Measurements from ENCODE around the gene PROK1.

The PROK1 gene

DNA sequence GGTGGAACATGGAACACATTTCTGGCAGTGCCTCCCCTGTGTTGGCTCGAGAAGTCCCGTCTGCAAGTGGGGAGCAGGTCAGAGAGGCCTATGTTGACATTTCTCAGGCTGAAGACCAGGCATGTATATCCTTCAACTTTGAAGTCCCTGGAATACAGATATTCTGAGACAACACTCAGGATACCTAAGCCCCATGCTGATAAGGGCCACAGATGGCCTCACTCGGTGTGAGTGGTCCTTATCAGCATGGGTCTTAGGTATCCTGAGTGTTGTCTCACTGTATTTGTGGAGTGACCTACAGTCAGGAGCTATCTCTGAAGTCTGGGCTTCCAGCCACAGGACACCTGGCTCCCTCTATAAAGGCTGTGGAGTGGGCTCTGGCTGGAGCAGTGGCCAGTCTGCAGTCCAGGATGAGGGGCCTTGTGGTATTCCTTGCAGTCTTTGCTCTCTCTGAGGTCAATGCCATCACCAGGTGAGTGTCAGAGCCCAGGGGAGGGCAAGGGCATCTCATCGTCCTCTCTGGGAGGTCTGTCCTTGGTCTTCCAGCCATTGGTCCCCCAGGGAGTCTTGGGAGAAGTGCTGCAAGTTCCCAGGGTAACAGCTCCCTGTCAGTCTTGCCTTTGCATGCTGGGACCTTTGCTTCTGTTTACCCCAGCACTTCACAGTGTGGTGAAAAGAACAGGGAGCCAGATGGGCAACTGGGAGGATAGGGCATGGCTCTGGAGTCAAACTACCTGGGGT is 29.6 kb downstream of the PROK1 start:
- Histone ChIP-seq H3K4me3 (no peak overlapping the region), H3K36me3 (replicated peaks) (no peaks in the 10 kb centered on the region), H3K9me3 (no peaks in the 10 kb centered on the region), H3K4me1 (no peaks in the 10 kb centered on the region), H3K27me3 (ENCODE audit: low read depth) (peaks cover 18% of the 10 kb centered on the region)
- DNase-seq (ENCODE audit: low spot score in 2 of 2), result no peak
- in situ Hi-C loops (cut with MboI; ENCODE audit: low sequenced_read_pairs), result no loop called here

DNA sequence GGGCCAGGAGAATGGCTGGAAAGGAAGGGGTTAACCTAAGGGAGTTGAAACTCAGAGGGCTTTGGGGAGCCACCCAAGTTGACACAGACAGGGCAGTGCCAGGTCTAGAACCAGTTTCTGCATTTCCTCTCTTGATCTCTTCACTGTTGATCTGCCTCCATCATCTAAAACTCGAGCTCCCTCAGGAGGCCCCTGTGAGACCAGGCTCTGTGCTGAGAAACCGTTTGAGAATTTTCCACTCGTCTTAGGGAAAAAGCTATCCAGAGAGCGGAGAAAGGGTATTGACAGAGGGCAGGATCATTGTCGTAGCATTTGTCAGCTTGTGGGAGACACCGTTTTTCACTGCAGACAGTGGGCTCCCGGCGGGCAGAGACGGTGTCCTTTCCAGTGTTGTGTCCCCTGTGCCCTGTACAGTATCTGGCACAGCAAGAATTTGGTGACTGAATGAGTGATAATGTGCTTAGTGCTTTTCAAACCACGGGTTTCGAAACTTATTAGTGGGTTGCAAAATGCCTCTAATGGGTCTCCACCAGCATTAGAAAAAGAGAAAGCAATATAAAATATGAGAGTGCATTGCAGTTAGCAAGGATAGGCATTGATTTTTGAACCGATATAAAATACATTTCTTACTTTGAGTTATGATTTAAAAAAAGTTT is 31.1 kb downstream of the PROK1 start:
- in situ Hi-C loops (cut with MboI; ENCODE audit: low sequenced_read_pairs), result no loop called here
- Histone ChIP-seq H3K9me3 (no peaks in the 10 kb centered on the region), H3K36me3 (replicated peaks) (no peaks in the 10 kb centered on the region), H3K4me3 (no peak overlapping the region), H3K4me1 (no peaks in the 10 kb centered on the region), H3K27me3 (ENCODE audit: low read depth) (peaks cover 18% of the 10 kb centered on the region)
- DNase-seq (ENCODE audit: low spot score in 2 of 2), result no peak

DNA sequence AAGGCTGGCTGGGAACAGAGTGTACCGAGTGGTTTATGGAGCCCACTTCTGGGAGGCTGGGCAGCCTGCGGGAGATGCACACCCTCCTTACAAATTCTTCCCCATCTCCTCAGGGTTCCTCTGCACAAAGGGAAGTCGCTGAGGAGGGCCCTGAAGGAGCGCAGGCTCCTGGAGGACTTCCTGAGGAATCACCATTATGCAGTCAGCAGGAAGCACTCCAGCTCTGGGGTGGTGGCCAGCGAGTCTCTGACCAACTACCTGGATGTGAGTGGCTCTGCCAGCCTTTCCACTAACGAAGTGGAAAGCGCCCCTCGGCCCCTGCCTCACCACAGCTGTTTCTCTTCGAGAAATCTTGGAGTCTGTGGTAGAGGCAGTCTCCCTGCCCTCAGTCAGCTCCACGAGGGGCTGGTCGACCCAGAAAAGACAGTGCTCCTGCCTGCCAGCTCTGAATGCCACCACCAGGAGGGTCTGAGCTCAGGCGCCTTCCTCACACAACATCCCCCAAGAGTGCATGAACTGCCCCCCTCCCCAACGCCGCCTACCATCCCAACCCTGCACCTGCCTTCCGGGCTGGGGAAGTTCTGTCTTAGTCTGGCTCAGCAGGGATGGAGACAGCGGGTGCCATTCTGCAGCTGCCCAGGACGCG is 31.8 kb downstream of the PROK1 start:
- no peak for DNase-seq (ENCODE audit: low spot score in 2 of 2)
- H3K4me3 ChIP-seq, result no peak overlapping the region
- in situ Hi-C loops (cut with MboI; ENCODE audit: low sequenced_read_pairs), result no loop called here
- H3K27me3 ChIP-seq (ENCODE audit: low read depth), result peaks cover 18% of the 10 kb centered on the region
- no peaks in the 10 kb centered on the region for H3K36me3 ChIP-seq (replicated peaks)
- no peaks in the 10 kb centered on the region for H3K4me1 ChIP-seq
- no peaks in the 10 kb centered on the region for H3K9me3 ChIP-seq

GRCh38 chr1:110483308-110483685 is 32.3 kb downstream of the PROK1 start:
- Histone ChIP-seq H3K27me3 (ENCODE audit: low read depth) (peaks cover 18% of the 10 kb centered on the region), H3K4me3 (no peak overlapping the region), H3K9me3 (no peaks in the 10 kb centered on the region), H3K4me1 (no peaks in the 10 kb centered on the region), H3K36me3 (replicated peaks) (no peaks in the 10 kb centered on the region)
- in situ Hi-C loops (cut with MboI; ENCODE audit: low sequenced_read_pairs), result no loop called here
- DNase-seq (ENCODE audit: low spot score in 2 of 2), result no peak

GRCh38 chr1:110484801-110485200 is 33.9 kb downstream of the PROK1 start:
- in situ Hi-C loops (cut with MboI; ENCODE audit: low sequenced_read_pairs), result no loop called here
- Histone ChIP-seq H3K27me3 (ENCODE audit: low read depth) (peaks cover 18% of the 10 kb centered on the region), H3K36me3 (replicated peaks) (no peaks in the 10 kb centered on the region), H3K4me1 (no peaks in the 10 kb centered on the region), H3K9me3 (no peaks in the 10 kb centered on the region), H3K4me3 (no peak overlapping the region)
- no peak for DNase-seq (ENCODE audit: low spot score in 2 of 2)

GRCh38 chr1:110485725-110486124 is 34.8 kb downstream of the PROK1 start:
- Histone ChIP-seq H3K27me3 (ENCODE audit: low read depth) (peaks cover 18% of the 10 kb centered on the region), H3K36me3 (replicated peaks) (no peaks in the 10 kb centered on the region), H3K4me3 (no peak overlapping the region), H3K9me3 (no peaks in the 10 kb centered on the region), H3K4me1 (no peaks in the 10 kb centered on the region)
- in situ Hi-C loops (cut with MboI; ENCODE audit: low sequenced_read_pairs), result no loop called here
- no peak for DNase-seq (ENCODE audit: low spot score in 2 of 2)

DNA sequence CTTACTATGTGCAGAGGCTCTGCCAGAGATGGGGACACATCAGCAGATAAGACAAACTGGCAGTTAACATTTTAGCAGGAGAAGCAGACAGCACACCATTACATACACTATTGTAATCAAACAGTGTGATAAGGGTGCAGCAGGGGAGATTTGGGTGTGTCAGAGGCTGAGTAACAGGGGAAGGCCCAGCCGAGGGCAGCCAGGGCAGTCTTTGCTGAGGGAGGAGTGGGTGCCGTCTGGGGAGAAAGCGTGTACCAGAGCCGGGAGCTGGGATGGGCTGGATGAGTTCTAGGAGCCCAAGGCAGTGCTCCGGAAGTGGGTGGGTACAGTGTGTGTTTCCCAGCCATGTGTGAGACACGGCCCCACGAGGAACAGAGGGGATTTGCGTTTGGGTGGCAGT is 36.8 kb downstream of the PROK1 start:
- Histone ChIP-seq H3K27me3 (ENCODE audit: low read depth) (peaks cover 13% of the 10 kb centered on the region), H3K36me3 (replicated peaks) (no peaks in the 10 kb centered on the region), H3K9me3 (no peaks in the 10 kb centered on the region), H3K4me1 (no peaks in the 10 kb centered on the region), H3K4me3 (no peak overlapping the region)
- in situ Hi-C loops (cut with MboI; ENCODE audit: low sequenced_read_pairs), result no loop called here
- DNase-seq (ENCODE audit: low spot score in 2 of 2), result no peak

DNA sequence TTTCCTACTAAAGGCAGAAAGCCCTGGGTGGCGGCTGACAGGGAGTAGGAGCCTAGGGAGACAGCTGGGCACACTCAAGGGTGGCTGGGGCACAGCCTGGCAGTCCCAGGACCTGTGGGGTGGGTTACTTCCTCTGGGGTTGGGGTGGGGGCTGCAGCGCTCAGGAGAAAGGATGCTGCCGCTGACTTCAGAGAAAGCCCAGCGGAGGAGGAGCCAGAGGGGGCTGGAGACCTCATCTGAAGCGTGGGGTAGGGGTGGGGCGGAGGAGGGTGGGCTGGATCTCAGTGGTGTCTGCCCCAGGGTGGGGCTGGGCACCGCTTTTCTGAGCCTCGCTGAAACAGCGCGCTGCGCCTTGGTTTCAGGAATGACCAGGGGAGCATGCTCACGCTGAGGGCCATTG is 37.2 kb downstream of the PROK1 start:
- H3K9me3 ChIP-seq, result no peaks in the 10 kb centered on the region
- no peaks in the 10 kb centered on the region for H3K36me3 ChIP-seq (replicated peaks)
- in situ Hi-C loops (cut with MboI; ENCODE audit: low sequenced_read_pairs), result no loop called here
- no peak overlapping the region for H3K4me3 ChIP-seq
- H3K4me1 ChIP-seq, result no peaks in the 10 kb centered on the region
- no peak for DNase-seq (ENCODE audit: low spot score in 2 of 2)
- H3K27me3 ChIP-seq (ENCODE audit: low read depth), result peaks cover 9% of the 10 kb centered on the region

GRCh38 chr1:110488867-110489266 is 37.9 kb downstream of the PROK1 start:
- peaks cover 5% of the 10 kb centered on the region for H3K27me3 ChIP-seq (ENCODE audit: low read depth)
- no peaks in the 10 kb centered on the region for H3K36me3 ChIP-seq (replicated peaks)
- no peaks in the 10 kb centered on the region for H3K9me3 ChIP-seq
- no peaks in the 10 kb centered on the region for H3K4me1 ChIP-seq
- in situ Hi-C loops (cut with MboI; ENCODE audit: low sequenced_read_pairs), result no loop called here
- no peak for DNase-seq (ENCODE audit: low spot score in 2 of 2)
- no peak overlapping the region for H3K4me3 ChIP-seq

- no peak overlapping the region for H3K4me3 ChIP-seq
- H3K9me3 ChIP-seq, result no peaks in the 10 kb centered on the region
- peaks cover 3% of the 10 kb centered on the region; the same call in 1 of the 2 replicates for H3K27me3 ChIP-seq (ENCODE audit: low read depth)
- no peaks in the 10 kb centered on the region for H3K36me3 ChIP-seq (replicated peaks)
- peaks cover 2% of the 10 kb centered on the region for H3K4me1 ChIP-seq
- no peak for DNase-seq (ENCODE audit: low spot score in 2 of 2)
- in situ Hi-C loops (cut with MboI; ENCODE audit: low sequenced_read_pairs), result no loop called here
Measured at GRCh38 chr1:110489406-110489805, 38.5 kb downstream of the PROK1 start.

DNA sequence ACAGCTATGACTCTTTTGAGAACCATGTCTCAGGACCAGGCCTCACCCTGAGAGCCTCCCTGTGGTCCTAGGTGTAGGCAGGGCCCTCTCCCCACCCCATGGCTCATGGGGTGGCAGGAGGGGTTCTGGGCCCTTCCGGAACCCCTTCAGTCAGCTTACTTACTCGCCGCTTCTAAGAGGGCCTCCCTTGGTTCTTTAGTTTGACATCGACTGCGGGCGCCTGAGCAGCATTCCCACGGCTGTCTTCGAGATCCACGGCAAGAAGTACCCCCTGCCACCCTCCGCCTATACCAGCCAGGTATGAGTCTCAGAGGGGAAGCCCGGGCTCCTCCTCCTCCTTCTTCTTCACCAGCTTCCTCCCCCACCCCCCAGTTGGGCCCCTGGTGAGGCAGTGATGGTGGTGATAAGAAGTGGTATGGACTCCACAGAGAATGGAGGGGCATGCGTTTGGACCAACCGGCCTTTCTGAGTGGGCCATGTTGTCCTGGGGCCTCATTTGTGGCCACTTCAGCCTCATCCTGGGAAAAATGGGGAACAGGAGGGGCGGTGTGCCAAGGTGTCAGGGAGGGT is 39.1 kb downstream of the PROK1 start:
- Histone ChIP-seq H3K9me3 (no peaks in the 10 kb centered on the region), H3K4me1 (peaks cover 7% of the 10 kb centered on the region), H3K4me3 (no peak overlapping the region), H3K27me3 (ENCODE audit: low read depth) (peaks cover under 1% of the 10 kb centered on the region; the same call in 1 of the 2 replicates), H3K36me3 (replicated peaks) (no peaks in the 10 kb centered on the region)
- no peak for DNase-seq (ENCODE audit: low spot score in 2 of 2)
- in situ Hi-C loops (cut with MboI; ENCODE audit: low sequenced_read_pairs), result no loop called here

DNA sequence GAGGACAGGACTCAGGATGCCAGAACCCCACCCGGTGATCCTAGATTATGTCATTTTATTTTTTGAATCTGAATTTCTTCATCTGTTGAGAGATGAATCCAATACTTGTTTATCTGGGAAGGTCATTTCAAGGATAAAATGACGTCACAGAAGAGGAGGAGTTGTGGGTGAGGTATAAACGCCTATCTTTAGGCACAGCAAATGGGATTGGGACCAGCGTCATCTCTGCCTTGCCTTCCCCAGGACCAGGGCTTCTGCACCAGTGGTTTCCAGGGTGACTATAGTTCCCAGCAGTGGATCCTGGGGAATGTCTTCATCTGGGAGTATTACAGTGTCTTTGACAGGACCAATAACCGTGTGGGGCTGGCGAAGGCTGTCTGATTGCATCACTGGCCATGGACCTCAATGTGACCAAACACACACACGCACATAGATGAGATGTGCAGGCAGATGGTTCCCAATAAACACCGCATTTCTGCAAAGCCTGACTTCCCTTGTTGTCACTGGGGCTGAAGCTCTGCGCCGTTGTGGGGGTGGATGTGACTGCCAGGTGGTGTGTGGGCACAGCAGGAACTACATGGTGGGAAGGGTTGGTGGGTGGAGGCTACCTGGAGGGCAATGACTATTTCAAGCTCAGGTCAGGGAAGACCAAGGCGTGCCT is 40.0 kb downstream of the PROK1 start:
- peaks cover 8% of the 10 kb centered on the region for H3K4me1 ChIP-seq
- DNase-seq (ENCODE audit: low spot score in 2 of 2), result no peak
- no peak overlapping the region for H3K4me3 ChIP-seq
- H3K36me3 ChIP-seq (replicated peaks), result no peaks in the 10 kb centered on the region
- in situ Hi-C loops (cut with MboI; ENCODE audit: low sequenced_read_pairs), result no loop called here
- H3K9me3 ChIP-seq, result no peaks in the 10 kb centered on the region
- H3K27me3 ChIP-seq (ENCODE audit: low read depth), result no peaks in the 10 kb centered on the region

DNA sequence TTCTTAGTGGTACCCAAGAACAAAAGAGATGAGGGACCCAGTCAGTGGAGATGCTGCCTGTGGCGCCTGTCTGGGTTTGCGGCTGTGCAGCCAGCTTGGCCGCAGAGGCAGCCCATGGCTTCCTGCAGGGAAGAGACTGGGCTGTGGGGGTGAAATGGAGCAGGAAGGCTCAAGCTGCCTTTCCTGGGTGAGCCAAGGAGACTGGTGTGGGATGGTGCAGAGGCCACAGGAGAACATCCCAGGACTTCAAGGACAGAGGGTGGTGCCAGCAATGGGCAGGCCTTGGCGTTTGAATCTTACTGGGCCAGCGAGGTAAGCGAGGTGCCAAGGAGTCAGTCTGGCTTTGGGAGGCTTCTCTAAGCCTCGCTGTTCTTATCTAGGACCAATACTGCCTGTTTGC is 41.6 kb downstream of the PROK1 start:
- in situ Hi-C loops (cut with MboI; ENCODE audit: low sequenced_read_pairs), result no loop called here
- Histone ChIP-seq H3K9me3 (no peaks in the 10 kb centered on the region), H3K36me3 (replicated peaks) (no peaks in the 10 kb centered on the region), H3K4me1 (peaks cover 8% of the 10 kb centered on the region), H3K4me3 (no peak overlapping the region), H3K27me3 (ENCODE audit: low read depth) (no peaks in the 10 kb centered on the region)
- DNase-seq (ENCODE audit: low spot score in 2 of 2), result no peak

Measured in HAP-1 (cell line).